ENCODE data around the gene NXPE4.

GRCh38 chr11:114566276-114566675 lies 29.3 kb downstream of the NXPE4 start:
- TF ChIP-seq CTCF (IDR thresholded peaks at IDR 0.05): no peak
- no peak for TF ChIP-seq POLR2A (IDR thresholded peaks at IDR 0.05)

All from body of pancreas (tissue), 4 donors.